Fibroblast of pulmonary artery (primary cell): ENCODE data around the gene C1QL4.
A peak's percentile ranks its signal among the peaks of the same experiment; 100 is the strongest.

Experiments
- DNase-seq: peaks from one replicate; pipeline ENCODE4 v3.0.0-alpha.2; 2010; ENCODE audit warnings: low read depth
- H3K4me3 ChIP-seq: replicated peaks from 2 replicates; pipeline ENCODE4 v1.5.1; 2011; ENCODE audit warnings: low read depth, mild to moderate bottlenecking, control low read depth, low read length, moderate library complexity
- CTCF ChIP-seq: IDR thresholded peaks from 2 replicates; pipeline ENCODE4 v1.5.1; 2011; ENCODE audit warnings: mild to moderate bottlenecking, control low read depth, low read length, inconsistent platforms; ENCODE audit errors: missing control alignments

The C1QL4 gene

DNA sequence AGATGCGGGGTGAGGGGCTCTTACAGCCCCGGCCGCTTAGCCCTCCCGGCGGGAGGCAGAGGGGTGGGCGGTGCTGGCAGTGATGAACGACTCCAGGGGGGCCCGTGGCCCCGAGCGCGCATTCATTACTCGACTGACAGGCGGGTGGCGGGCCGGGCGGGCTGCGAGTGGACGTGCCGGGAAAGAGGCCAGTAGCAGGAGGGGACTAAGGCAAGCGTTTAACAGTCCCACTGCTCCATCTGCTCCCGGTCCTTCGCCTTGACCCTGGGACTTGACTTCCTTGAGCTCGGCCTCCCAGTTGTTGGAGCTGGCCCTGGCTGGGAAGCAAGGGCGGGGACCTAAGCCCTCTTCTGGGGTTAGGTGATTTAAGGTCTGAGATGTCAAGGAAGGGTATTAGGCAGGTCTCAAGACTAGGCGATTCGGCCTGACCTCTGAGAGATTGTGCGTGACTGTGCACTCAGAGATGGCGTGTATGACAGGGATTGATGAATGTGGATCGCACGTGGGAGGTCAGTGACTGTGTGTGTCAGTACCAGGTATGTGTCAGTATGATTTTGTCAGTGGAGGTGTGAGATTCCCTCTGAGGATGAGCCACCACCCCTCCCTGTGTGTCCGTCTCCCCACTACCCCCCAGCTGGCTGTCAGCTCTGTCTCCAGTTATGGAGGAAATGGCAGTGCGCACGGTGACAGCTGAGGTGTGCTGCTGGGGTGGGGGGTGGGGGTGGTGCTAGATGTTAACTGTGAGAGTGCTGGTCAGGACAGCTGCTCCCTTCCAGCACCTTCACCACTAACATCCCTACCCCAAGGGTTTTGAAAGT is 6.1 kb upstream of the C1QL4 start:
- DNase-seq = no peak
- no peak for TF ChIP-seq CTCF
- peak overlapping the region; percentile 39 for H3K4me3 ChIP-seq

GRCh38 chr12:49342066-49342913 is 5.3 kb upstream of the C1QL4 start:
- peak; percentile 74 for TF ChIP-seq CTCF
- DNase-seq = peak; percentile 80
- peak overlapping the region; percentile 39 for H3K4me3 ChIP-seq

DNA sequence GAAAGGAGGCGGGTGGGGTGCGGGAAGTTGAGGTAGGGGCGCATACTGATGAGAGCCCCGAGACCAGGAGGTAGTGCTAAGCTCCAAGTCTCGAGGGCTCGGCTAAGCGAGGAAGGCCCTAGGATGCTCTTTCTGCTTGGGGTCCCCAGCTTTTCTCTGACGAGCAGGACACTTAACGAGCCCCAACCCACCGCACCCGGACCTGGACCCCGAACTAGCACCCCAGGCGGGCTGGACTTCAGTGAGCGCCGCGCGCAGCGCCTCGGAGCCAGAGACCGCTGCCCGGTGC is 4.7 kb upstream of the C1QL4 start:
- H3K4me3 ChIP-seq = peak overlapping the region; percentile 39
- DNase-seq = no peak
- TF ChIP-seq CTCF = no peak

DNA sequence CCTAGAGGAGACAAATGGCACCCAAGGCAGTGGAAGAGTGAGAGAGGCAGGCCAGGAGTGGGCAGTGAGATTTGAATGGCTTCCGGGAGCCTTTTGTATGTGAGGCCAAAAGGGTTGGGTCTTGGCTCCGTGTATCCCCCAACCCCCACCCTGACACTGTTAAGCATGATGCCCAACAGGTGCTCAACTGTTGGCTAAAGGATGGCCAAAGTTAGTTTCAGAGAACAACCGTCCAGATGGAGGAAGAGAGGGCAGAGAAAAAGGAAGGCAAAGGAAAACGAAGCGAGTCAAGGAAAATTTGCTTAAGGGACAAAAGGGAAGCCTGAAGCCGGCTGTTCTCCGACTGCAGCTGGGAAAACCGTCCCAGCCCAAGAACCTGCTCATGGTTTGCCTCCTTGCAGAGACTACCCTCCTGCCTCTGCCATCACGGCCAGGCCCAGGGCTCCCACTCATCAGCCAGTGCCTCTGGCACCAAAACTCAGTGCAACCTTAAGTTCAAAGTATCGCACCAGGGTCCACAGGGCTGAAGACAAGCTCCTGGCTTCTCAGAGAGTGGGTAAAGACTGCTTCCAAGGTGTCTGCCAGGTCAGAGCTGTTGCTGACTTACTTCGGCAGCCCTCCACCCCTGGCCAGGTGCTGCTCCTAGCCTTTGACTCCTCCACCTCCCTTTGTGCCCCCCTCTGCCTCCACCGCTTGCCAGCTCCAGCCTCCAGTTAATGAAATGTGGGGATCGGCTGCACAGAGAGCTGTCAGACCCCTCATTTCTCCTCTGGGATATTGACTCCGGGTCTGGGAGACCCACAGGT is 4.2 kb upstream of the C1QL4 start:
- H3K4me3 ChIP-seq = no peak overlapping the region
- no peak for TF ChIP-seq CTCF
- DNase-seq = no peak

GRCh38 chr12:49340095-49340870 is 3.3 kb upstream of the C1QL4 start:
- no peak for TF ChIP-seq CTCF
- no peak for DNase-seq
- no peak overlapping the region for H3K4me3 ChIP-seq

DNA sequence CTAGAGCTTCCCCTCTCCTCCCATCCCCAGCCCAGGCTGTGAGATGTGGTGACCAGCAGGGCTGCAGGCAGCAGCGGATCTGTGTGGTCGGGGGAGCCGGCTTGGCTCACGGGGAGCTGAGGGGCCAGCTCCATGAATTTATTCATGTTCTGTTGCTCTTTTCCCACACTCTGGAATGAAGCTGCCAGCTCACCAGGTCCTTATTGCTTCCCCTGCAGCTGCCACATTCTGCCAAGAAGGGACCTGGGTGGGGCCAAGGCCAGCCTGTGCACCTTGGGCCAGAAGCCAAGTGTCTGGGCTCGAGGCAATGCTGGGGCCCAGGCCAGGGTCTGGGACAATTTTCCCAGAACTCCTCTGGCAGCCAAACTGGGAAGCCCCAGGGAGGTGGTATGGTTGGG is 2.5 kb upstream of the C1QL4 start:
- DNase-seq = no peak
- TF ChIP-seq CTCF = no peak

More for the DNA sequence above, 2.5 kb upstream of the C1QL4 start:
- H3K4me3 ChIP-seq = no peak overlapping the region
